ENCODE measurements around the gene EIF3CL. TPM values are rescaled to one million over a fixed set of nuclear protein-coding genes. Genes with fewer than 3 reads are reported as not detected.
"Not testable (repeated sequence)": the region's sequence is repeated elsewhere in the genome, so short reads cannot be mapped to it uniquely, and the experiment has no call there.

The EIF3CL gene
- total and polyA plus RNA-seq, 5 donors from 2014 or later, result 14.5 to 49.6 (median 24.5) TPM

GRCh38 chr16:28336940-28337710 lies 66.5 kb downstream of the EIF3CL start:
- not testable (repeated sequence) for H3K27ac ChIP-seq (ENCODE audit: insufficient read depth, low read length, poor library complexity, severe bottlenecking); H3K4me3 ChIP-seq (ENCODE audit: low read depth, low read length); H3K36me3 ChIP-seq (ENCODE audit: control insufficient read depth, insufficient read depth, low read length); H3K27me3 Mint-ChIP-seq; ATAC-seq (ENCODE audit: low read depth in 2 of 2); H3K4me1 ChIP-seq (ENCODE audit: control insufficient read depth, insufficient read depth, low read length, poor library complexity, severe bottlenecking); H3K27ac Mint-ChIP-seq; H3K36me3 Mint-ChIP-seq; DNase-seq; H3K4me3 Mint-ChIP-seq; H3K4me1 Mint-ChIP-seq; H3K27me3 ChIP-seq (ENCODE audit: control insufficient read depth, insufficient read depth, low read length); H3K9me3 Mint-ChIP-seq; H3K9me3 ChIP-seq (ENCODE audit: control insufficient read depth in 2 of 2, low read length in 2 of 2)

DNA sequence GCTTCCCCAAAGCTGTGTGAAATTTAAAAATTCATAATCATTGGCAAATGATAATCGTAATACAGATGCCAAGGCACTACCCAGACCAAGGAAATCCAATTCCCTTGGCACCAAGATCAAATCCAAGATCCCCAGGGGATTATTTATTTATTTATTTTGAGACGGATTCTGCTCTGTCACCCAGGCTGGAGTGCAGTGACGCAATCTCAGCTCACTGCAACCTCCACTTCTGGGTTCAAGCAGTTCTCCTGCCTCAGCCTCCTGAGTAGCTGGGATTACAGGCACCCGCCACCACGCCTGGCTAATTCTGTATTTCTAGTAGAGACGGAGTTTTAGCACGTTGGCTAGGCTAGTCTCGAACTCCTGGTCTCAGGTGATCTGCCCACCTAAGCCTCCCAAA lies 68.0 kb downstream of the EIF3CL start:
- H3K36me3 Mint-ChIP-seq; H3K27ac ChIP-seq (ENCODE audit: insufficient read depth, low read length, poor library complexity, severe bottlenecking); DNase-seq; H3K27ac Mint-ChIP-seq; H3K36me3 ChIP-seq (ENCODE audit: control insufficient read depth, insufficient read depth, low read length); H3K9me3 ChIP-seq (ENCODE audit: control insufficient read depth in 2 of 2, low read length in 2 of 2); ATAC-seq (ENCODE audit: low read depth in 2 of 2); H3K27me3 Mint-ChIP-seq; H3K4me3 Mint-ChIP-seq; H3K27me3 ChIP-seq (ENCODE audit: control insufficient read depth, insufficient read depth, low read length); H3K4me1 ChIP-seq (ENCODE audit: control insufficient read depth, insufficient read depth, low read length, poor library complexity, severe bottlenecking); H3K9me3 Mint-ChIP-seq; H3K4me1 Mint-ChIP-seq; H3K4me3 ChIP-seq (ENCODE audit: low read depth, low read length): not testable (repeated sequence)

DNA sequence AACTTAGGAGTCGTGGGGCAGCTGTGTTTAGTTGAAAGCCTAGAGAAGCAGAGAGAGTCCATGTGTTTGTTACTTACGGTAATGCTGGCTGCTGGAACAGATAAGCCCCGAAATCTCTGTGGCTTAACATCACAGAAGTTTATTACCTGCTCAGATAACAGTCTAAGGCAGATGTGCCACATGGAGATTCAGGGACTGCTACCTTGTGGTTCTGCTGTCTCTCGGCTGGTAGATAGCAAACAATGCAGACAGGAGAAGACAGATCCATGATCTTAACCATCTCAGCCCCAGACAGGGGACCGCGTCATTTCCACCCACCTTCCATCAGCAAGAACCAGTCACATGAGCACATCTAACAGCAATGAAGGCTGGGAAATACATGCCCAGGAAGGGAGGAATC lies 71.0 kb downstream of the EIF3CL start:
- H3K27ac ChIP-seq (ENCODE audit: insufficient read depth, low read length, poor library complexity, severe bottlenecking); H3K4me3 ChIP-seq (ENCODE audit: low read depth, low read length); H3K36me3 ChIP-seq (ENCODE audit: control insufficient read depth, insufficient read depth, low read length); H3K27me3 ChIP-seq (ENCODE audit: control insufficient read depth, insufficient read depth, low read length); H3K4me1 Mint-ChIP-seq; H3K27me3 Mint-ChIP-seq; H3K4me1 ChIP-seq (ENCODE audit: control insufficient read depth, insufficient read depth, low read length, poor library complexity, severe bottlenecking); H3K9me3 ChIP-seq (ENCODE audit: control insufficient read depth in 2 of 2, low read length in 2 of 2); ATAC-seq (ENCODE audit: low read depth in 2 of 2); H3K4me3 Mint-ChIP-seq; DNase-seq; H3K27ac Mint-ChIP-seq; H3K36me3 Mint-ChIP-seq; H3K9me3 Mint-ChIP-seq: not testable (repeated sequence)

GRCh38 chr16:28330981-28331380 lies 72.7 kb downstream of the EIF3CL start:
- H3K27ac Mint-ChIP-seq; H3K27me3 ChIP-seq (ENCODE audit: control insufficient read depth, insufficient read depth, low read length); H3K27ac ChIP-seq (ENCODE audit: insufficient read depth, low read length, poor library complexity, severe bottlenecking); H3K4me3 Mint-ChIP-seq; ATAC-seq (ENCODE audit: low read depth in 2 of 2); H3K4me3 ChIP-seq (ENCODE audit: low read depth, low read length); H3K27me3 Mint-ChIP-seq; H3K9me3 Mint-ChIP-seq; H3K36me3 ChIP-seq (ENCODE audit: control insufficient read depth, insufficient read depth, low read length); DNase-seq; H3K9me3 ChIP-seq (ENCODE audit: control insufficient read depth in 2 of 2, low read length in 2 of 2); H3K4me1 Mint-ChIP-seq; H3K4me1 ChIP-seq (ENCODE audit: control insufficient read depth, insufficient read depth, low read length, poor library complexity, severe bottlenecking); H3K36me3 Mint-ChIP-seq: not testable (repeated sequence)

- not testable (repeated sequence) for H3K4me3 ChIP-seq (ENCODE audit: low read depth, low read length); H3K27me3 ChIP-seq (ENCODE audit: control insufficient read depth, insufficient read depth, low read length); H3K27ac ChIP-seq (ENCODE audit: insufficient read depth, low read length, poor library complexity, severe bottlenecking); H3K9me3 Mint-ChIP-seq; H3K27me3 Mint-ChIP-seq; H3K4me1 ChIP-seq (ENCODE audit: control insufficient read depth, insufficient read depth, low read length, poor library complexity, severe bottlenecking); H3K27ac Mint-ChIP-seq; DNase-seq; H3K4me1 Mint-ChIP-seq; H3K36me3 ChIP-seq (ENCODE audit: control insufficient read depth, insufficient read depth, low read length); H3K9me3 ChIP-seq (ENCODE audit: control insufficient read depth in 2 of 2, low read length in 2 of 2); H3K36me3 Mint-ChIP-seq; H3K4me3 Mint-ChIP-seq
- ATAC-seq (ENCODE audit: low read depth in 2 of 2), result peak; percentile 43 to 49
Measured at GRCh38 chr16:28330232-28330631, 73.4 kb downstream of the EIF3CL start.

Other genes starting within 250 kb of the EIF3CL start
- gene XPO6, start 191.9 kb downstream of the EIF3CL start, total RNA-seq, result 302 TPM
- gene XPO6, start 191.9 kb downstream of the EIF3CL start, polyA plus RNA-seq, result 10 to 100 TPM; 60.4 to 79.6 (median 64.2) TPM
- gene SBK1, start 111.3 kb downstream of the EIF3CL start, total RNA-seq, result 20.2 TPM
- 1 to 10 TPM; 2.0 to 4.9 (median 3.1) TPM for gene SBK1, start 111.3 kb downstream of the EIF3CL start, polyA plus RNA-seq
- gene NPIPB6, start 40.3 kb downstream of the EIF3CL start, total RNA-seq, result 3.0 TPM
- under 1 TPM in 2 of 4 donors, not detected in 2; 0.13 to 0.42 TPM for gene NPIPB6, start 40.3 kb downstream of the EIF3CL start, polyA plus RNA-seq
- not detected for gene NPIPB7, start 68.5 kb upstream of the EIF3CL start, total RNA-seq
- not detected for gene NPIPB7, start 68.5 kb upstream of the EIF3CL start, polyA plus RNA-seq
- gene CLN3, start 88.2 kb upstream of the EIF3CL start, total RNA-seq, result 55.2 TPM
- 10 to 100 TPM; 24.8 to 39.3 (median 30.7) TPM for gene CLN3, start 88.2 kb upstream of the EIF3CL start, polyA plus RNA-seq
- 6.8 TPM for gene APOBR, start 90.8 kb upstream of the EIF3CL start, total RNA-seq
- gene APOBR, start 90.8 kb upstream of the EIF3CL start, polyA plus RNA-seq, result under 1 TPM; 0.11 to 0.72 (median 0.21) TPM
- not detected for gene IL27, start 103.0 kb upstream of the EIF3CL start, total RNA-seq
- gene IL27, start 103.0 kb upstream of the EIF3CL start, polyA plus RNA-seq, result not detected
- not detected for gene NUPR1, start 135.1 kb upstream of the EIF3CL start, total RNA-seq
- not detected for gene NUPR1, start 135.1 kb upstream of the EIF3CL start, polyA plus RNA-seq
- gene SGF29, start 150.1 kb upstream of the EIF3CL start, total RNA-seq, result 49.5 TPM
- gene SGF29, start 150.1 kb upstream of the EIF3CL start, polyA plus RNA-seq, result 10 to 100 TPM; 43.4 to 97.5 (median 70.5) TPM
- 0.39 TPM for gene SULT1A2, start 193.2 kb upstream of the EIF3CL start, total RNA-seq
- gene SULT1A2, start 193.2 kb upstream of the EIF3CL start, polyA plus RNA-seq, result not detected
- gene SULT1A1, start 206.2 kb upstream of the EIF3CL start, total RNA-seq, result 8.6 TPM
- gene SULT1A1, start 206.2 kb upstream of the EIF3CL start, polyA plus RNA-seq, result 10 to 100 TPM in 2 of 4 donors, 1 to 10 TPM in 2; 6.4 to 19.2 (median 10.2) TPM
- gene NPIPB8, start 234.2 kb upstream of the EIF3CL start, total RNA-seq, result 1.1 TPM
- not detected for gene NPIPB8, start 234.2 kb upstream of the EIF3CL start, polyA plus RNA-seq

Measured in CD4-positive, CD25-positive, alpha-beta regulatory T cell (primary cell).